ENCODE data around the gene LRRC3.

DNA sequence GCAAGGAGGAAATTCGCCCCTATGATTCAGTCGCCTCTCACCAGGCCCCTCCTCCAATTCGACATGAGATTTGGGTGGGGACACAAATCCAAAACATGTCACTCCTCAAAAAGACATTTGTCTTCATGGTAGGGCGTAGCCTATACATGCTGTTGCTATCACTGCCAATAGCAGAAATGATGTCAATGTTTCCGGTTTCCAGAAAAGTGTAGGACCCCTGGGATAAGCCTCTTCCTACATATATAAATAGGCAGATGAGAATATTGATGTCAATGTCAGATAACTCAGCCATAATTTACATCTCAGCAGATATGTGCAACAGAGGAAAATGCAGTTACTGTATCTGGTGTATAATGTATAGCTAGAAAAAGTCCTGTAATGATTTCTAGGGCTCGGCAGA is 16.7 kb downstream of the LRRC3 start:
- TF ChIP-seq EZH2 (IDR thresholded peaks at IDR 0.05; ENCODE audit: borderline replicate concordance, low read depth, low read length, severe bottlenecking) (no peak), POLR2A (IDR thresholded peaks at IDR 0.05; ENCODE audit: low read depth, low read length) (no peak), FOS (IDR thresholded peaks at IDR 0.05; ENCODE audit: borderline replicate concordance, insufficient read depth, low read length) (no peak), JUN (IDR thresholded peaks at IDR 0.05; ENCODE audit: borderline replicate concordance, insufficient read depth, insufficient read length, low read depth) (no peak), MYC (IDR thresholded peaks at IDR 0.05; ENCODE audit: low read depth, low read length) (no peak), POLR2AphosphoS5 (IDR thresholded peaks at IDR 0.05; ENCODE audit: insufficient read depth, low read depth, low read length) (no peak)
- TF ChIP-seq, protein P1, sequence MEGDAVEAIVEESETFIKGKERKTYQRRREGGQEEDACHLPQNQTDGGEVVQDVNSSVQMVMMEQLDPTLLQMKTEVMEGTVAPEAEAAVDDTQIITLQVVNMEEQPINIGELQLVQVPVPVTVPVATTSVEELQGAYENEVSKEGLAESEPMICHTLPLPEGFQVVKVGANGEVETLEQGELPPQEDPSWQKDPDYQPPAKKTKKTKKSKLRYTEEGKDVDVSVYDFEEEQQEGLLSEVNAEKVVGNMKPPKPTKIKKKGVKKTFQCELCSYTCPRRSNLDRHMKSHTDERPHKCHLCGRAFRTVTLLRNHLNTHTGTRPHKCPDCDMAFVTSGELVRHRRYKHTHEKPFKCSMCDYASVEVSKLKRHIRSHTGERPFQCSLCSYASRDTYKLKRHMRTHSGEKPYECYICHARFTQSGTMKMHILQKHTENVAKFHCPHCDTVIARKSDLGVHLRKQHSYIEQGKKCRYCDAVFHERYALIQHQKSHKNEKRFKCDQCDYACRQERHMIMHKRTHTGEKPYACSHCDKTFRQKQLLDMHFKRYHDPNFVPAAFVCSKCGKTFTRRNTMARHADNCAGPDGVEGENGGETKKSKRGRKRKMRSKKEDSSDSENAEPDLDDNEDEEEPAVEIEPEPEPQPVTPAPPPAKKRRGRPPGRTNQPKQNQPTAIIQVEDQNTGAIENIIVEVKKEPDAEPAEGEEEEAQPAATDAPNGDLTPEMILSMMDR (IDR thresholded peaks at IDR 0.05; ENCODE audit: extremely low read depth in 1 of 2, insufficient read depth in 1 of 2, low read depth in 1 of 2, low read length in 2 of 2) = no peak
- TF ChIP-seq, protein P2, sequence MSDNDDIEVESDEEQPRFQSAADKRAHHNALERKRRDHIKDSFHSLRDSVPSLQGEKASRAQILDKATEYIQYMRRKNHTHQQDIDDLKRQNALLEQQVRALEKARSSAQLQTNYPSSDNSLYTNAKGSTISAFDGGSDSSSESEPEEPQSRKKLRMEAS (IDR thresholded peaks at IDR 0.05; ENCODE audit: insufficient read depth, insufficient read length) = no peak

Data from endothelial cell of umbilical vein (primary cell).